Fibroblast of villous mesenchyme (primary cell): ENCODE data around the gene DUSP18. TPM values are rescaled to one million over a fixed set of nuclear protein-coding genes. Genes with fewer than 3 reads are reported as not detected.
"Not testable (repeated sequence)": the region's sequence is repeated elsewhere in the genome, so short reads cannot be mapped to it uniquely, and the experiment has no call there.

Experiments
- DNase-seq: peaks from one replicate; pipeline ENCODE4 v3.0.0-alpha.2; 2010; ENCODE audit warnings: low read depth
- H3K4me3 ChIP-seq: 2 replicates; pipeline ENCODE4 v1.5.1; 2011; ENCODE audit warnings: low read depth, mild to moderate bottlenecking, low read length
- CTCF ChIP-seq: IDR thresholded peaks from 2 replicates; pipeline ENCODE4 v1.5.1; 2012; ENCODE audit warnings: low read depth, mild to moderate bottlenecking, low read length; ENCODE audit not compliant: insufficient read depth
- total RNA-seq: library from RNA; depleted of rRNA; stranded (reverse); fragments of >200 nt; gene quantifications from 2 replicates; pipeline ENCODE4 v1.2.3, GENCODE V29; 2012

DUSP18 gene
- total RNA-seq, result 5.5 and 10.4 TPM in 2 replicates

- peak; percentile 91 for DNase-seq
These were observed at the start of gene DUSP18 for GRCh38 chr22:30667494-30668385. DUSP18 (minus strand) TSS chr22:30667875; CDS start chr22:30664003, 3,872 bp downstream.

GRCh38 chr22:30714062-30714461, 46.4 kb upstream of the DUSP18 start:
- DNase-seq, result no peak
- no peak overlapping the region for H3K4me3 ChIP-seq
- no peak for TF ChIP-seq CTCF

More at GRCh38 chr22:30667494-30668385, at the start of gene DUSP18:
- peak within 1 kb of the TSS; percentile 90 for H3K4me3 ChIP-seq
- peak; percentile 37 for TF ChIP-seq CTCF

- no peak for DNase-seq
These were observed 44.4 kb upstream of the DUSP18 start for GRCh38 chr22:30712094-30712493.

GRCh38 chr22:30709980-30710379, 42.3 kb upstream of the DUSP18 start:
- not testable (repeated sequence) for DNase-seq

More at GRCh38 chr22:30712094-30712493, 44.4 kb upstream of the DUSP18 start:
- H3K4me3 ChIP-seq, result no peak overlapping the region
- no peak for TF ChIP-seq CTCF

GRCh38 chr22:30705710-30706651, 38.3 kb upstream of the DUSP18 start:
- no peak for DNase-seq
- H3K4me3 ChIP-seq, result no peak overlapping the region
- TF ChIP-seq CTCF, result no peak

More at GRCh38 chr22:30709980-30710379, 42.3 kb upstream of the DUSP18 start:
- H3K4me3 ChIP-seq, result not testable (repeated sequence)

- H3K4me3 ChIP-seq, result no peak overlapping the region
- no peak for DNase-seq
- no peak for TF ChIP-seq CTCF
These were observed 37.3 kb upstream of the DUSP18 start for GRCh38 chr22:30704978-30705377.

GRCh38 chr22:30702856-30703255, 35.2 kb upstream of the DUSP18 start:
- DNase-seq, result no peak
- TF ChIP-seq CTCF, result no peak
- no peak overlapping the region for H3K4me3 ChIP-seq
